NCI-H2107 treated with DMSO at 0.1 percent for 48 hours (cell line): ENCODE measurements around the gene JMJD6.
A peak's percentile ranks its signal among the peaks of the same experiment; 100 is the strongest.
"Not testable (repeated sequence)": the region's sequence is repeated elsewhere in the genome, so short reads cannot be mapped to it uniquely, and the experiment has no call there.

ENCODE experiments used
- DNase-seq: peaks from one replicate; lab custom pipeline; 2025; ENCODE audit not compliant: unreplicated experiment; lab: John Stamatoyannopoulos, UW

The JMJD6 gene

DNA sequence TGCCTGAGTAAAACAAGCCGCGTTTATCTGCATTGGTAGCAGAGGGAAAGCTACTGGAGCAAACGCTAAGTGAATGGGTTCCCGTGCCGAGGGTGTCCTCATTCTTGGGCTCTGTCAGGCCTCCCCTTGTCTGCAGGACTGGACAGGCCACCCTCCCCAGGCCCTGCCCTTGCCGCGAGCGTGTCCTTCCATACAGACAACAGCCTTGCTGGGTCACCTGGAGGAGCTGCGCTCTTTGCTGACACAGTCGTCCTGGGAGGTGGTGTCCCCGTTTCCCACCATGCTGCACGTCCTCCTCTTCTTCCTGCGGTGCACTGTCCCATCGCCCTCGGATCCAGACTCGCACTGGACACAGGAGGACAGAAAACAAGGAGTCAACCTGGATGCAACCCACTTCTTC, 7.9 kb downstream of the JMJD6 start:
- DNase-seq, result no peak

DNA sequence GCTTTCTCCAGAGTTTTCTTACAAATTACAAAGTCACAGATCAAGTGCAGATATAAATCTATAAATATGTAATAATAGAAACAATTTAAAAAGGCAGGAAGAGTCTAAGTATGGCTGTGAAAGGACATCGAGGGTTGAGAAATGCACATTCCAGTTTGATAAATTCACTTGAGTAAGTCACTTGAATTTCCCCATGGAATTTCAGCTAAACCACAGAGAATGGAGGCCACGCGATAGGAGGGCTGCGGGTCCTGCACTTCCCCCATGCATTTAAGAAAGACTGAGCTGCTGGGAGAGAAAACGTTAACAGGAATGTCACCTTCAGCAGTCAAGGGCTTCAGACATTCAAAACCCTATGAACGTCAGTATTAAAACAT, 9.6 kb downstream of the JMJD6 start:
- no peak for DNase-seq

DNA sequence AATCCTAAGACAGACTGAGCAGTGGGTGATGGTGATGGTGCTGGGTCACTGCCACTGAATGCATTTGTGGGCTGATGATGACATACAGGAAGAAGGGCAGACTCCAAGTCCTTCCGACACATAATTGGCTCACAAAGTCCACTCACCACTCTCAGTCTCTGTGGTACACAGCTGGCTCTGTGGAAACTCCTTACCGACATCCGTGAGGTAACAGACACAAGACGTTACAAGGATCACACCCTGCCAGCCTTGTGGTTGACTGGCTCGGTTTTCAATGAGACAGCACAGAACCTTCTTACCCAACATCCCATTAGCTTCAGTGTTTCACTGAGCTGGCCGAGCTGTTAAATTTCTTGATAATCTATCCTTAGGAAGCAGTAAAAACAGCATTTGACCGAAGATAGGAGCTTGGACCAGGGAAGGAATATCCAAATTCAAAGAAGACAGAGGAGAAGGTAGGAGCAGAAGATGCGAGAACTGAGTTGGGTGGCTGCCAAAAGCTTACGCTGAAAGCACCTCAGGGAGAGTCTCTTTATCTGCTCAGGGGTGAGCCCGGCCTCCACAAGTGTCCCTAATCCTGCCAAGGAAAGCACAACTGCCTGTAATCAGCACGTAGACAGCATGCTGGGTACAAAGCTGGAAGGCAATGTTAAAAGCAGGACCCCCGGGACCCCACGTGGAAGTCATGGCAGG, 10.1 kb downstream of the JMJD6 start:
- DNase-seq, result no peak

DNA sequence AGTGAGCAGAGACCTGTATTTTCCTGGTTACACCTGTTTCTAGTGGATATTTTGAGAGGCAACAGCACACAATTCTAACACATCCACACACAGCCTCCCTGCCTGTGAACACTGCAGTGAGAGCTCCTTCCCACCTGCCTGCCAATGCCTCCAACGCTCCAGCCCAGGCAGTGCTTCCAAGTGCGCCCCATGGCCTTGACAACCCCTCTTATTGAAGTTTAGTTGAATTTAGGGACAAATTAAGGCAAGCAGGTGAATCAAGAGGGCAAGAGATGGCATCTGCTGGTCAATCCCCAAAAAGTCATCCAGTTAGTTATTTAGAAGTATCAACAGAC, 10.9 kb downstream of the JMJD6 start:
- DNase-seq, result no peak

DNA sequence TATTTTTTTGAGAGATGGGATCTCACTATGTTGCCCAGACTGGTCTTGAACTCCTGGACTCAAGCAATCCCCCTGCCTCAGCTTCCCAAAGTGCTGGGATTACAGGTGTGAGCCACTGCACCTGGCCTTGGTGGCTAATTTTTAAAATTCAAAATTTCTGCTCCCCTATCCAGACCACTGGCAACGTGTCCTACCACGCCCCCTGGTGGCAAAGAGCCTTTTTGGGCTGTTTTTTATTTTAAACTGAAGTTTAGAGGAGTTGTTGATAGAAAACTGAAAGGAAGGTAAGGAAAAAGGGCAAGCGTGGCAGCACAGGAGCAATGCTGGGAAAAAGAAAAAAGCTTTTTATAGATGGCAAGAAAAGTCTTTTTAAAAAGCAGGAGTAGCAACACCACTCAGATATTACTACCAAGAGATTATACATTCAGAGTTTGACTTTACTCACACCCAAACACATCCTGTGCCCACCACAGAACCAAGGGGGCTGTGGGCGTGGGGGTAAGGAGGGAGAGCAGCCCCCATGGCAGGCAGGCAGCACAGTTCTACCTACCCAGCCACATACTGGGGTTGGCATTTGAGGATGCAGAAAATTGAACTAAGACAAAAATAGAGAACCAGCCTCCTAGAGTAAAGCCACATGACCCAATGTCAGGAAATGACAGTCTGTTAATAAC, 11.4 kb downstream of the JMJD6 start:
- DNase-seq, result peak; percentile 15

DNA sequence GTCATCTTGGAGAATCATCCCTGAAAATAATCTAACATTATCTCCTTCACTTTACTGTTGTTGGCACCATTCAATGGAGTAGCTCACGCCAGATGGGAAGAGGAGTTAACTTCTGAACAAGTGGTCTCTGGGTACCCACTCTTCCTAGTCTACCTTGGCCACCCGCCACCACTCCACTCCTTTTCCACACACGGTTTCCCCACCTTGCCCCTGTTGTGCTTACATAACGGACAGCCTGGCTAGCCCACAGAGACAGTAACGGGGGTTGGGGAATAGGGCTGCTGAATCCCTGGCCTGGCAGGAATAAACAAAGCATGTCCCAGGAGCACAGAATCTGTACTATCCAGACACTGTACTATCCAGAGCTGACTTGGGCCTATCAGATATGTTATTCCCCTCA, 12.1 kb downstream of the JMJD6 start:
- no peak for DNase-seq

DNA sequence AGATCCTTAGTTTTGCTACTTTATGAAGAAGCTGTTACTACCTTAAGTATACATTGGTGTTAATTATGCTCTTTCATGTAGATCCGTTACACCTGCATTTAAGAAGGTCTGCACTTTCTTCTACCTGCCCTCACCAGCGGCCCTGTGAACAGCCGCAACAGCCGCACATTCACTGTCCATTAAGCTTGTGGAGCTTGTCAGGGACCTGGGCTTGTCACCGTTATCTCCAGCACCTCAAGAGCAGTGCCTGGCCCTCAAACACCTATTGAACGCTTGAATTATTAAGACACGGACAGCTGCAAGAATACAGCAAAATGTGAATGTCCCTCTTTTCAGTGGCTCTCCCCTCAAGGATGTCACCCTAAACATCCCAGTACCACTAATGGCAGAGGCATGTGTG, 12.6 kb downstream of the JMJD6 start:
- DNase-seq, result no peak

DNA sequence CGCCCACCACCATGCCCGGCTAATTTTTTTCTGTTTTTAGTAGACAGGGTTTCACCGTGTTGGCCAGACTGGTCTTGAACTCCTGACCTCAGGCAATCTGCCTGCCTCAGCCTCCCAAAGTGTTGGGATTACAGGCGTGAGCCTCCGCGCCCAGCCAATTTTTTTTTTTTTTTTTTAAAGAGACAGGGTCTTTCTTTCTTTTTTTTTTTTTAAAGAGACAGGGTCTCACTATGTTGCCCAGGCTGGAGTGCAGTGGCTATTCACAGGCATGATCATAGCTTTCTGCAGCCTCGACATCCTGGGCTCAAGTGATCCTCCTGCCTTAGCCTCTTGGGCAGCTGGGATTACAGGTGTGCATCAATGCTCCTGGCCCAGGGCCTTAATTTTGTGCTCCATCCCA, 14.1 kb downstream of the JMJD6 start:
- DNase-seq, result not testable (repeated sequence)

DNA sequence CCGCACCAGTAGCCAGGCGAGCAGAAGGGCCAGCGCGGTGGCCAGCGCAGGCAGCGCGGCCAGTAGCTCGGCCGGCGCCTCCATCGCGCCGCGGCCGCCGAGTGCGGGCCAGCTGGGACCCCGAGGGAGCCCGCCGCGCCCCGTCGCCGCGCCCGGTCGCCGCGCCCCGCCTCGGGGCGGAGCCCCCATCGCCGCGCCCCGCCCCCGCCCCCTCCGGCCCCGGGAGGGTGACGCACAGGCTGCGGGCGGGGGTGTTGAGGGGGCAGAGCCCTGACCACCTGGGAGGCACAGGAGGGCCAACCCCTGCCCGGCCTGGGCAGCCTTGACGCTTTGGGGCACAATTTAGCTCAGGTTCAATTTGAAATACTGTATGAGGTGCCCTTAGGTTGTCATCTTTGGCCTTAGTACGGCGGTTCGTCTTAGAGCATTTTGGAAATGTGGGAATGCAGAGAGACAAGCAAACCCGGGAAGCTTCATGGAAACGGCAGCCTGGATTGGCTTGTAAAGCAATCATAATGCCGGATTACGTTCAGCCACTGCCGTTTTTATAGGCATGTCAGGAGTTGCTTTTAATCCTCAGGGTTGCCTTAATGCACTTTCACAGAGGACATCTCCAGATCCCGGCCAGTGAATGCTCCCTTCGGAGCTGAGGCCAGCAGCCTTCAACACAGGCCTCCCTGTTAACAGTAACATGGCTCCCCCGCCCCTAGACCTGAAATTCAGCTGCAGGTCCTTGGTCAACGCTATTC, 15.4 kb downstream of the JMJD6 start, which contains the start of gene MXRA7:
Gene MXRA7, minus strand, starts transcription at position 103 of the 749 bp plus-strand sequence. Its CDS starts 19 bp downstream, at position 84.
- DNase-seq, result no peak

DNA sequence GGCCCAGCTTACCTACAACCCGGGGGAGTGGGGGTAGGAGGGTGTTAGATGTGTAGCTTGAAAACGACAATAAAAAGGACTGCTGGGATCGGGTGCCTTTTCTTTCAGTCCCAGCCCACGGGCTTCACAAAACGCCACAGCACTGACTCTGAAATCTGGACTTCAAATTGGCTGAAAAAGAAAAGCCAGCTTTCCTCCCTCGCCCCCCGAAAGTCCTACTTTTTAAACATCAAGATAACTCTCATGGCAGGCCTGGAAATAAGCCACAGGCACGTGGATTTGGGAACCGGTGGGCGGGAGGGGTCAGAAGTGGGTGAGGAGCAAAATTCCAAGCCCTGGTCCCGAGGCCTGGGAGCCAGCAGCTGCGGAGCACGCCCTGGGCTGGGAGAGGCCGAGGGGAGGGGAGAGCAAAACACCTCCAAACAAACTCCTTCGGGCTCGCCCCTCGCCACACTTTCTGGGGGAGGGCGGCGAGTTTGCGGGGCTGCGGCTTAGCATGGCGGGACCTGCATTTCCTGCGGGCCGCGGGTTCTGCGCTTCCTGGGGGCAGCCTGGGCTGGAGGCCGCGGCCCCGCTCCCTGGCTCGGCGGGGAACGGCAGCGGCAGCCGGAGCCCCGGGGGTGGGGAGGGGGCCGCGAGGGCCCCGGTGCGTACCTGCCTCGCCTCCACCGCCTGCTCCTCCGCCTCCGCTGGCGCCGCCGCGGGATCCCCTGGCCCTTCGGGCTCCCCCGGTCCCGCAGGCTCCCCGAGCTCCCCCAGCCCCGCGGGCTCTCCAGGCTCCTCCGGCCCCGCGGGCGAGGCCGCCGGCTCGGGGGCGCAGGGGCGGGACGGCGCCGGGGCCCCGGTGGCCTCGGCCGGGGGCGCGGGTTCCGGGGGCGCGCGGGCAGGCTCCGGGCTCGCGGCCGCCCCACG, 16.2 kb downstream of the JMJD6 start:
- not testable (repeated sequence) for DNase-seq

DNA sequence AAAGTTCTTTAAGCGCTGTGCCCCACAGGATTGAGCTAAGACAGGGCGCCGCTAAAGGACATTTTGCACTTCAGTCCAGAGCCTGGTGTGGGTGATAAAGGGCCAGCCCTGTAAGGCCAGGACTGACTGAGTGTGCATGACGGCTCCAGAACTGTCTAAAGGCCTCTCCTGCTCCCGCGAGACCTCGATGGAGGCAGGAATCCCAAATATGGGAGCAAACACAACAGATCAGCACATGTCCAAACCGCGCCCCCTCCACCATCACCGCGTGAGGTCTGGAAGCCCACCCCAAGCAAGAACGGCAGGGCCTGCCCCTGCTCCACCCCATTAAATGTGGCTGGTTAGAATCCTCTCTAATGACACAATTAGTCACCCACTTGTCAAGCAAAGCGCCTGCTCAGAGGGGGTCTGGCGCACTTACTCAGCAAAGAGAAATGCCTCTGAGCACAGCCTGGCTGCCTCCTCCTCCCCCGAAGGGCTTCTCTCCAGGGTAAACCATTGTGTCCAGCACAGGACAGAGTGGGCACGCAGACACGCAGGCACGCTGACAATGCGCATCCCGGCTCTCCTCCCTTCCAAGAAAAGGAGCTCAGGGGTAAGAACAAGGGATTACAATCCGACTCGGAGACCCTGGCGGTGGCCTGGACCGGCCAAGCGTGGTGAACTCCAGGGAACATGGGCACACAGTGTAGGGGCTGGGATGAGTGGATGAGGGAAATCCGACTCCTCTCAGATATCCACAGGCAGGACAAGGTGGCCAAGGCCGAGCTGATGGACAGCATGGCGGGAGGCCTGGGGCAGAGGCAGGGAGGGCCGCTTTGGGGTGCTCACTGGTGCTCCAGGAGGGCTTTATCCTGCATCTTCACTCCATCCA, 17.1 kb downstream of the JMJD6 start:
- peak; percentile 24 for DNase-seq

DNA sequence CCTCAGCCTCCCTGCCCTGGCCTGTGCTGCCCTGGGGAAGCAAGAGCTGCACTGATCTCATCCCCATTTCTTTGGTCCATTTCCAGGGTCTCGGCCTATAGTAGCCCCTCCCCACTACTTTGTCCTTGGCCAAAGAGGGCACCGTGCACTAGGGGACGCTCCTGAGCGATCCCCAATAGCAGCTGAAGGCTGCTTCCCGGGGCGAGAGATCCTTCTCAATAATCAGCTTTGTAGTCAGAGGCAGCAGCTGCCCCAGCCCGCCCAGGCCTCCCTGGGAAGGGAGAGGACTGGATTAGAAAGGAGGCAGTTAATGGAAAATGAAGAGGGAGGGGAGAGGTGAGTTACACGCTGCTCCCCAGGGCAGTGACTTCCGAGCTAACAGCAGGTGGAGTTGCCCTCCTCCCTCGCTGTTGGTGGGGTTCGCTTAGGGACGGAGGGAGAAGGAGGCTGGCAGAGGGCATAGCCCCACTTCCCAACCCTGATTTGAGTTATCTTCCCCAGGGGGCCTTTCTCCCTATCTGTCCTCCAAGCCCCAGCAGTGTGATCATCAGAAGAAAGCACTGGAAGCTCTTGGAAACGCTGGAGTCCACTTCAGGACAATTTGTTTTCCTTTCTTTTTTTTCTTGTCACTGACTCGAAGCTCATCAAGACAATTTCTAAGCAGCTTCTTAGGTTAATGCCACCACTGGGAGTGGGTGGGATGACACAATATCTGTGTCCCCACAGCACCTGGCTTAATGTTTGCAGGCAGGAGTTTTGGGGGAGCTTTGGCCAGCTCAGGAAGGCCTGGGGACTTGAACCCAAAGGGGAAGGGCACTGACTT, 18.2 kb downstream of the JMJD6 start:
- DNase-seq, result peak; percentile 62

DNA sequence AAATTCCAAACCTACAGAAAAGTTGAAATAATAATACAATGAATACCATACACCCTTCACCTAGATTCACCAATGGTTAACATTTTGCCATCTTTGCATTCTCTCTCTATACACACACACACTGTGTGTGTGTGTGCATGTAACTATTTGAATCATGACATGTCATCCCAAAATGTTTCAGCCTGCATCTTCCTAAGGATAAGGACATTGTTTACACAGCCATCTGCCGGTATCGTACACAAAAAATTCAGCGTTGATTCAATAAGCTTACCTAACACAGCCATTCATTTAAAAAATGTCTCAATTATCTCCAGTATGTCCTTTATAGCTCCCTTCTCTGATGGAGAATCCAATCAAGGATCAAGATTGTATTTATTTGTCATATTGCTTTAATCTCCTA, 19.6 kb downstream of the JMJD6 start:
- no peak for DNase-seq

DNA sequence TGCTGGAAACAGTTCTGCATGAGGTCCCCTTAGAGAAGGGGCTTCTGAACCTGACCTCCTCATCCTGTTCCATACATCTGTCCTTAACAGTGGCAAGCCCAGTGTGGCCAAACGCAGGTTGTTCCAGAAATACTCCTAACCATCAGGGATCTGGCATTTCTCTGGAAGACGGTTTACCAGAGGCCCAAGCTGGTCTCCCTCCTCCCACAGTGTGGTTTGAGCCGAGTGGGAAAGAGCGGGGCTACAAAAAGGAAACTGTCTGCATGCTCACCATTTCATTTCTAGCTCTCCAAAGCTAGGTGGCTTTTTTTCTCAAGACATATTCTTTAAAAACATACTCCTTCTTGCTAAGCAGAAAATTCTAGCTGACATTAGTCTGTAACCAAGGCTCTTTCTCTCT, 21.6 kb downstream of the JMJD6 start:
- no peak for DNase-seq

DNA sequence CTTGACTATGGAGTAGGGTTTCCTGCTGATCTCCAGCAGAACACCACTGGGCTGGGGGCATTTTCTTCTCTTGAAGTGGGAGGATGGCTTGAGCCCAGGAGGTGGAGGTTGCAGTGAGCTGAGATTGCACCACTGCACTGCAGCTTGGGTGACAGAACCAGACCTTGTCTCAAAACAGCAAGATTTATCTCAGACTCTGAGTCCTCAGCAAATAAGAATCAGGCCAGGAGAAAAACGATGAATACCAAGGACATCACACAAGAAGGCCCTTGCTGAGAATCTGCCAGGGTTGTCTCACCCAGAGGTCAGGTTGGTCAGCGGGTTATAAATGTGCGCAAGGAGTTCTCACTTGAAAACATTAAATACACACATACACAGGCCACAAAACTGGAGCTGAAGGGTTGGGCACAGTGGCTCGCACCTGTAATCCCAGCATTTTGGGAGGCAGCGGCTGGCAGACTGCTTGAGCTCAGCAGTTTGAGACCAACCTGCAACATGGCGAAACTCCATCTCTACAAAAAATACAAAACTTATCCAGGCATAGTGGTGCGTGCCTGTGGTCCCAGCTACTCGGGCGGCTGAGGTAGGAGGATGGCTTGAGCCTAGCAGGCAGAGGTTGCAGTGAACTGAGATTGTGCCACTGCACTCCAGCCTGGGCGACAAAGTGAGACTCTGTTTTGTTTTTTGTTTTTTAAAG, 23.3 kb downstream of the JMJD6 start:
- DNase-seq, result no peak

DNA sequence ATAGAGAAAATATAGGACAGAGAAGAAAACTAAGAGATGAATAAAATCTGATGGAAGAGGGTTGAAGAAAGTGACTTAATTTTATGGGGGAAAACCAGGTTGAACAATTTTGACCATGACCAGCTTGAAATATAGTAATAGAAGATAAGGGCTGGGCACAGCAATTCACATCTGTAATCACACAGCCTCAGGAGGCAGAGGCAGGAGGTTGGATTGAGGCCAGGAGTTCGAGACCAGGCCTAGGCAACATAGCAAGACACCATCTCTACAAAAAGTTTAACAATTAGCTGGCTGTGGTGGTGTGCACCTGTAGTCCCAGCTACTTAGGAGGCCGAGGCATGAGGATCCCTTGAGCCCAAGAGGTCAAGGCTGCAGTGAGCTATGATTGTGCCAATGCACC, 24.3 kb downstream of the JMJD6 start:
- DNase-seq, result no peak

DNA sequence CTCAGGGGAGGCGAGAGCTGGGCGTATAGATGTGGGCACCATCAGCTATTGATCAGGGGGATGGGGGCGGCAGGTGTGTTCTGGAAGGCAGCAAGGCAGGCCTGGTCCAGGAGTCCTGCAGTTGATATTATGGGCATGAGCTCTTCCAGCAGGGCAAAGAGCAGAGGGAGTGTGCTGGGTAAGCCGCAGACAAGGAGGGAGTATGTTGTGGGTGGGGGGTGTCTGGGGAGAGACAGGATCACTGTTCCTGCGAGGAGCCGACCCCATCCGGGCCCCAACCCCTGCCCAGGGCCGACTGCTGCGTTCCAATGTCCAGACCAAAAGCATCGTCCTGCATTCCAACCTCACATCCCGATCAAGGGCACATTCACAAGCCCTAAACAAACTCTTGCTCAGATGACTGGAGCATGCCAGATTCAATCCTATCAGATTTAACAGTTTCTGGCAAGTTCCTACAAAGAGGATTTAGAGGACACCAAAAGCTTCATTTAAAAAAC, 24.9 kb downstream of the JMJD6 start:
- no peak for DNase-seq

DNA sequence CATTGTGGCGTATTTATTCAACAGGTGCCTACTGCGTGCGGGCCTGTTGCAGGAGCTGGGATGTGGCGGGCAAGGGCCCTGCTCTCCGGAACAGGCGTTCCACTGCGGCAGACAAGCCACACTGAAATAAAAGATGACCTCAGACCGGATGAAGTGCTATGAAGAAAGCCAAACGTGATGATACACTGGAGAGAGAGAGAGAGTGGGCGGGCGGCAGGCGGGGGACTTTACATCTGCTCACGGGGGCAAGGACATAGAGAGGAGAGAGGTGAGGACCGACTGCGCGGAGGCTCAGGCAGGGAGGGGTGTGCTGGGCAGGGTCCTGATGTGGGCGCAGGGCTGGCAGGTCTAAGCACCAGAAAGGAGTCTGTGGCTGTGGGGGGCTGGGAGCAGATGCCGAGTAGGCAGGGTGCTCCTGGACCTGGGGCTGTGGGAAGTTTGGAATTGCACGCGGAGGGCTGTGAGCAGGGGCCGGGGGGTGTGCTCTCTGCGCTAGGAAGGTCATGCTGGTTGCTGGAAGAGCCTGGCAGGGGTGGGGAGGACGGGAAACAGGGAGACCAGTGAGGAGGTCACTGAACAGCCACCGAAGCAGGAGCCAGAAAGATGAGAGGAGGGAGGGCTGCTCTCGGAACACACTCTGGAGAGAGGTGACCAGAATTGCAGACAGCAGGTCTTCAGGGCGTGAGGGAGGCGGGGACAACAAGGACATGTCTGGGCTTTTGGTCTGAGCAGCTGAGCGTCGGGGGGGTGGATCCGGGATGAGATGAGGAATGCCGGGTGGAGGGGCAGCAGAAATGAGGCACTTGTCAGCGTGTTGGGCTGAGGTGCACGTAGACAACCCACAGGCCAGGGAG, 25.6 kb downstream of the JMJD6 start:
- DNase-seq, result peak; percentile 95
